Spleen (tissue), 7 donors: ENCODE results near the gene GGTLC2.
A peak's percentile ranks its signal among the peaks of the same experiment; 100 is the strongest.
"Not testable (repeated sequence)": the region's sequence is repeated elsewhere in the genome, so short reads cannot be mapped to it uniquely, and the experiment has no call there.

Experiments
- CTCF ChIP-seq, 11 experiments: fragments of 200-600 bp in 7 of 11; fragments of 450-650 bp in 4 of 11; sonication (generic) in 4 of 11; IDR thresholded peaks in 8 of 11; conservative IDR thresholded peaks in 3 of 11; 1 replicate in 7 of 11; 2 replicates in 4 of 11; pipeline versions ENCODE4 v1.4.0 to v1.8.0; 2016 to 2021; ENCODE audit warnings: antibody characterized with exemption in 11 of 11, inconsistent platforms in 4 of 11, mild to moderate bottlenecking in 1 of 11
- POLR2A ChIP-seq, 3 donors: fragments of 450-650 bp; IDR thresholded peaks; one replicate each; pipeline ENCODE4 v1.5.1; 2017; ENCODE audit warnings: antibody characterized with exemption in 3 of 3, mild to moderate bottlenecking in 1 of 3
- POLR2AphosphoS5 ChIP-seq, 3 donors: sonication (generic); formaldehyde crosslinking; IDR thresholded peaks; one replicate each; pipeline ENCODE4 v1.5.1; 2017; ENCODE audit warnings: antibody characterized with exemption in 3 of 3
- donor health status: DM: no; HTN: no; CAD: no; lungs with moderate emphysema.
- donor health status: DM: no; HTN: no; CAD: no.
- donor health status: DM: no; HTN: no; CAD: no.

GRCh38 chr22:22647952-22648351 lies 3.5 kb downstream of the GGTLC2 start:
- peak in 10 of 11 experiments; percentile 21 to 64 (median 55) for TF ChIP-seq CTCF (IDR thresholded peaks at IDR 0.05 in 8 of 11, conservative IDR thresholded peaks at IDR 0.05 in 3 of 11)
- not testable (repeated sequence) for TF ChIP-seq POLR2A, POLR2AphosphoS5 (IDR thresholded peaks at IDR 0.05)
